ENCODE data around the gene KLF13. TPM values are rescaled to one million over a fixed set of nuclear protein-coding genes. Genes with fewer than 3 reads are reported as not detected.

The KLF13 gene
- total RNA-seq, 1 donor from 2014 or later = 44.6 TPM

GRCh38 chr15:31373096-31373865 is 46.6 kb downstream of the KLF13 start:
- Mint-ChIP-seq H3K4me3 (no peak overlapping the region), H3K4me1 (peaks cover 19% of the 10 kb centered on the region), H3K36me3 (ENCODE audit: low read depth) (peaks cover 13% of the 10 kb centered on the region), H3K27me3 (ENCODE audit: low read depth) (no peaks in the 10 kb centered on the region), H3K27ac (ENCODE audit: unreplicated experiment) (peak overlapping the region; percentile 20), H3K9me3 (no peaks in the 10 kb centered on the region)
- TF ChIP-seq CTCF (conservative IDR thresholded peaks at IDR 0.05) = no peak
- no peak for DNase-seq (ENCODE audit: low read depth, low spot score)

- H3K27ac Mint-ChIP-seq (ENCODE audit: unreplicated experiment) = no peak overlapping the region
- H3K36me3 Mint-ChIP-seq (ENCODE audit: low read depth) = peaks cover 11% of the 10 kb centered on the region
- H3K4me3 Mint-ChIP-seq = no peak overlapping the region
- DNase-seq (ENCODE audit: low read depth, low spot score) = no peak
- TF ChIP-seq CTCF (conservative IDR thresholded peaks at IDR 0.05) = no peak
- H3K27me3 Mint-ChIP-seq (ENCODE audit: low read depth) = no peaks in the 10 kb centered on the region
- no peaks in the 10 kb centered on the region for H3K9me3 Mint-ChIP-seq
- peaks cover 16% of the 10 kb centered on the region for H3K4me1 Mint-ChIP-seq
Observed at GRCh38 chr15:31373970-31374369, 47.3 kb downstream of the KLF13 start.

- H3K9me3 Mint-ChIP-seq = no peaks in the 10 kb centered on the region
- no peak for TF ChIP-seq CTCF (conservative IDR thresholded peaks at IDR 0.05)
- H3K27ac Mint-ChIP-seq (ENCODE audit: unreplicated experiment) = no peak overlapping the region
- H3K4me1 Mint-ChIP-seq = peaks cover 12% of the 10 kb centered on the region
- no peaks in the 10 kb centered on the region for H3K27me3 Mint-ChIP-seq (ENCODE audit: low read depth)
- no peak overlapping the region for H3K4me3 Mint-ChIP-seq
- no peak for DNase-seq (ENCODE audit: low read depth, low spot score)
- H3K36me3 Mint-ChIP-seq (ENCODE audit: low read depth) = peaks cover 8% of the 10 kb centered on the region
Observed at GRCh38 chr15:31374489-31374888, 47.9 kb downstream of the KLF13 start.

- no peaks in the 10 kb centered on the region for H3K27me3 Mint-ChIP-seq (ENCODE audit: low read depth)
- H3K4me3 Mint-ChIP-seq = no peak overlapping the region
- DNase-seq (ENCODE audit: low read depth, low spot score) = no peak
- H3K4me1 Mint-ChIP-seq = peaks cover 9% of the 10 kb centered on the region
- no peaks in the 10 kb centered on the region for H3K9me3 Mint-ChIP-seq
- peaks cover 8% of the 10 kb centered on the region for H3K36me3 Mint-ChIP-seq (ENCODE audit: low read depth)
- no peak for TF ChIP-seq CTCF (conservative IDR thresholded peaks at IDR 0.05)
- no peak overlapping the region for H3K27ac Mint-ChIP-seq (ENCODE audit: unreplicated experiment)
Observed at GRCh38 chr15:31374986-31375385, 48.4 kb downstream of the KLF13 start.

GRCh38 chr15:31375772-31376171 is 49.1 kb downstream of the KLF13 start:
- no peak overlapping the region for H3K4me3 Mint-ChIP-seq
- no peaks in the 10 kb centered on the region for H3K27me3 Mint-ChIP-seq (ENCODE audit: low read depth)
- no peaks in the 10 kb centered on the region for H3K9me3 Mint-ChIP-seq
- TF ChIP-seq CTCF (conservative IDR thresholded peaks at IDR 0.05) = no peak
- no peak overlapping the region for H3K27ac Mint-ChIP-seq (ENCODE audit: unreplicated experiment)
- H3K36me3 Mint-ChIP-seq (ENCODE audit: low read depth) = peaks cover 11% of the 10 kb centered on the region
- H3K4me1 Mint-ChIP-seq = peaks cover 9% of the 10 kb centered on the region
- no peak for DNase-seq (ENCODE audit: low read depth, low spot score)

Measured in neural crest cell (in vitro differentiated cells).